ENCODE data around the gene INPP5J. TPM values are rescaled to one million over a fixed set of nuclear protein-coding genes. Genes with fewer than 3 reads are reported as not detected.
A peak's percentile ranks its signal among the peaks of the same experiment; 100 is the strongest.

Gene INPP5J
- total and polyA plus RNA-seq, 9 of the 15 experiments (the other 6 are each of a cell fraction or from before 2014, with no cell fraction given), result 0.10 to 6.3 (median 4.8) TPM

DNA sequence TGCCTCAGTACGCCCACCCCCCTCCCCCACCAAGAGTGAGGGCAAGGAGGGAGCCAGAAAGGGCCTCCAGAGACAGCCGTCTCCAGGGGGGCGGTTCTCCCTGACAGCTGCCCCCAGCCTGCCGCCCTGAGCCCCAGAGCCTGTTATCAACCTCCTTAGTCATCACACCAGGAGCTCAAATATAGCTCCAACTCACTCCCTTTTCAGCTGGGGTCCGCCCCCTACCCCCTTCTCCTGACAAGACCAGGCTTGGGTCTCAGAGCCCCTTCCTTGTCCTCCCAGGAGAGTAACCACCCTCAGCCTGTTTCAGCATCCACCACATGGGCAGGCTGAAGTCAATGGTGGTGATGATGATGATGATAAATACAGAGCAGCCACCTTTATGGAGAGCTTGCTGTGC, 2.5 kb upstream of the INPP5J start (continued):
- TF ChIP-seq FOXA3 (CRISPR knock-in tag; conservative IDR thresholded peaks at IDR 0.05 in 1 of 2, IDR thresholded peaks at IDR 0.05 in 1 of 2) (no peak), C11orf30 (IDR thresholded peaks at IDR 0.05; ENCODE audit: low read depth) (peak; percentile 17; the same call in 1 of the 2 replicates)

DNA sequence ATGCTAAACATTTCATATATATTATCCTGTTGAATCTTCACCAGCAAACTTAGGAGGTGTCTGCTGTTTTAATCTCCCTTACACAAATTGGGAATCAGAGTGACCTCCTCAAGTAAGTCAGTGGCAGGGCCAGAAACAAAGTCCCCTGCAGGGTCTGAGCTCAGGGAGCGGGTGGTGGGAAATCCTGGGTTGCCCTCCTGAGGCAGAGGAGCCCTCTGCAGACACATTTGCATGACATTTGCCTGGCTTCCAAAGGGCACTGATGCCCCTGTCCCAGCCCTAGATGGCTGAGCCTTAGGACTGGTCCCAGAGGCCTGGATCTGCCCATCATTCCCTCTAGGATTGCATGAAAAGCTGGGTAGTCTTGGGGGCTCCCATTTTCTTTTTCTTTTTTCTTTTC, 2.1 kb upstream of the INPP5J start:
- POLR2A ChIA-PET, result interaction anchor here (0.9 to 1.3 kb wide), 3 partner anchors 12 to 20 kb away, joined by 3 to 4 read pairs (median 4); partner anchors contain the start of gene PLA2G3
- no peak for FAIRE-seq

More for the DNA sequence above, 2.1 kb upstream of the INPP5J start:
- ATAC-seq (no peak), DNase-seq (ENCODE audit: extremely low read depth in 1 of 4, low spot score in 3 of 4) (no peak)
- intact Hi-C loops (cut with micrococcal nuclease) (no loop called here), in situ Hi-C loops (cut with MboI) (no loop called here)
- BruUV-seq (replicated peaks), result no TSS peak
- Histone ChIP-seq H3K27me3 (ENCODE audit: control insufficient read depth in 2 of 2, insufficient read depth in 2 of 2, low read length in 2 of 2) (no peaks in the 10 kb centered on the region), H3K4me1 (replicated peaks in 1 of 2; ENCODE audit: control insufficient read depth in 2 of 2, insufficient read depth in 2 of 2, low read length in 2 of 2) (peaks cover 26 to 42% of the 10 kb centered on the region in 2 experiments), H3K9me3 (replicated peaks; ENCODE audit: control insufficient read depth, insufficient read depth, low read depth, low read length) (no peaks in the 10 kb centered on the region), H3K4me3 (no peak overlapping the region), H3K9ac (ENCODE audit: insufficient read depth in 1 of 2, low read depth in 2 of 2, low read length in 2 of 2) (no peak overlapping the region), H3K27ac (ENCODE audit: extremely low read depth, low read depth, low read length) (no peak overlapping the region), H3K9me1 (ENCODE audit: control insufficient read depth, insufficient read depth, low read length) (no peaks in the 10 kb centered on the region), H4K20me1 (replicated peaks; ENCODE audit: control insufficient read depth, insufficient read depth, low read length) (no peaks in the 10 kb centered on the region), H3K36me3 (ENCODE audit: control insufficient read depth, insufficient read depth, low read length) (no peaks in the 10 kb centered on the region), H3K4me2 (ENCODE audit: insufficient read depth, low read length) (no peak overlapping the region), H3K79me2 (ENCODE audit: control insufficient read depth, insufficient read depth, low read length) (no peaks in the 10 kb centered on the region), H2AFZ (ENCODE audit: low read depth, low read length) (no peak overlapping the region)
- TF ChIP-seq ZNF407 (IDR thresholded peaks at IDR 0.05; ENCODE audit: low read depth) (no peak), ZNF253 (CRISPR knock-in tag; conservative IDR thresholded peaks at IDR 0.05) (no peak), NBN (IDR thresholded peaks at IDR 0.05; ENCODE audit: low read depth) (no peak), GTF2E2 (tag; IDR thresholded peaks at IDR 0.05) (no peak), NUFIP1 (IDR thresholded peaks at IDR 0.05; ENCODE audit: partially characterized antibody) (no peak), NR1H2 (CRISPR knock-in tag; IDR thresholded peaks at IDR 0.05) (no peak)
- CTCF ChIA-PET (ENCODE audit: low intra/inter-chr PET ratio), result no interaction called here
- WGBS (ENCODE audit: insufficient coverage, low coverage, missing lambda C conversion rate), result 100% methylated on average over 1 of the region's 1 CpG
